GM18498 (cell line): ENCODE measurements around the gene KRTAP26-1.

Source experiments
- ATAC-seq: cut with Tn5 transposase; IDR thresholded peaks from one replicate; pipeline ENCODE4 v1.9.1; 2021; ENCODE audit warnings: mild to moderate bottlenecking, moderate library complexity; ENCODE audit not compliant: unreplicated experiment

KRTAP26-1 gene, protein sequence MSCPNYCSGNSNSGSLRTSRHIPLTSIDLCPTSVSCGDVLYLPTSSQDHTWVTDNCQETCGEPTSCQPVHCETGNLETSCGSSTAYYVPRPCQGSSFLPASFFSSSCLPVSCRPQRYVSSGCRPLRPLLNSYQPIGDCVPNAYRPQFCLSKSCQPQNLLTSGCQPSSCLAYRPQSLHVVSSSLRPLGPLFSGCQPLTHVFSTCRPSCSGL

DNA sequence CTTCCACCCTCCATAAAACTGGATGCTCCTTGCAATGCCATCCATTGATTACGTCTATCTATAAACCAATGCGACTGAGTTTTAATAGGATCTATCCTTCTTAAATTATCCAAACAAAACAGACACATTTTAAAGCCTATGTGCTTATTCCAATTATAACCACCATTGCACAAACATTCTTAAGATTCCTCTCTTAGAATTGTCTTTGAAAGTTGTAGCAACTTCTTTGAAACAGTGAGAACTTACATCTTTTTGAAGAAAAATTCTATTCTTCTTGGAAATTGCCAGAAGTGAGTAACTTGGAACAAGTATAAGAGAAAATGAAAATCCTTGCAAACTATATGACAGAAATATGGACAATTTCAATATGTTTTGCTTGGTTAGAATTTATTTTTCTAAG, at the start of gene KRTAP26-1:
TSS of gene KRTAP26-1 (minus strand) at position 101 of the 400 bp plus-strand sequence. CDS start 280 bp downstream, outside the sequence.
- ATAC-seq: no peak

DNA sequence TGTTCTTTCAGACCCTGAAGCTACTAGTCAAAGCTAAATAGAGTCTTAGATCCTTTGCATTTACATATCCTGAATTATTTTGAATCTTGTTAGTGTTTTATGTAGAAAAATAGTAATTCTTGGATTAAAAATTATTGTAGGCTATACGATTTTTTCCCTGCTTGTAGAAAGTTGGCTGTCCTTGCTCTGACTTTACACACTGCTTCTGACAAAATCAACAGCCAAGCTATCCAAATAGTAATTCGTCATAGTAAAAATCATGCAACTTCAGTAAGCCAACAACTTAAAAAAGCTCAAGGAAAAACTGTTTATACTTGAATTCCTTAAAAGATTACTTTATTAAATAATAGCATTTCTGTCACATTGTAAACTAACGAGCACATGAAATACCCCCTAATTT, 35.8 kb upstream of the KRTAP26-1 start:
- ATAC-seq: no peak

DNA sequence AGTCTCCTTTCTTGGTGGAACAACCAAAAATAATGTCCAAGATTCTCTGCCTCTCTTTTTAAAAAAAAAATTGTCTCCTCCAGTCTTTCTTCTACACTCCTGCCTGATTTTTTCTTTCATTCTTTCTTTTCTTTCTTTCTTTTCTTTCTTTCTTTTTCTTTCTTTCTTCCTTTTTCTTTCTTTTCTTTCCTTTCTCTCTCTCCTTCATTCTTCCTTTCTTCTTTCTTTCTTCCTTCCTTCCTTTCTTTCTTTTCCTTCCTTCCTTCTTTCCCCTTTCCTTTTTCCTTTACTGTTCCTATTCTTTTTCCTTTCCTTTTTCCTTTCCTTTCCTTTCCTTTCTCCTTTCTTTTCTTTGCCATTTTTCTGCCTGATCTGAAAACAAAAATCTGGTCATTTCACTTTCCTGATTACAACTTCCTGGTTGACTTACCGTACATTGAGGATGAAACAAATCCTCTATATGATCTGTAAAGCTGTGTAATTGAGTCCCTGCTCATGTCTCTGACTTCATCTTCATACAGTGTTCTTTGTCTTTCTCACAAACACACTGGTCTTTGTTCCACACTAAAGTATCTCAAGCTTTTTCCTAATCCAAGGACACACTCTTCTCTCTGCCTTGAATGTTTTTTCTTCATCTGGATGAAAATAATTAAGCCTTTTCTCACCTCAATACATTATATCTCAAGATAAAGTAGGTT, 34.3 kb upstream of the KRTAP26-1 start:
- no peak for ATAC-seq

DNA sequence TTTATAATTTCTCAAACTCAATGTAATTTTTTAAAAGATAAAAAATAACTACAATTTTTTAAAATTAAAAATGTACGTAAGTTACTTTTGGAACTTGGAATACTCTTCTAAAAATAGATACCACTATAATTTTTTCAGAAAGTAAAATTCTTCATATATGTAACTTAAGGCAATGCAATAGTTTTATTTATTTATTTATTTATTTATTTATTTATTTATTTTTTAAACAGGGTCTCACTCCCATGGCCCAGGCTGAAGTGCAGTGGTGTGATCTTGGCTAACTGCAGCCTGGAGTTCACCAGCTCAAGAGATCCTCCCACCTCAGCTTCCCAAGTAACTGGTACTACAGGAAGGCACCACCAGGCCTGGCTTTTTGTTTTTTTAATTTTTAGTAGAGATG, 31.4 kb upstream of the KRTAP26-1 start:
- no peak for ATAC-seq

DNA sequence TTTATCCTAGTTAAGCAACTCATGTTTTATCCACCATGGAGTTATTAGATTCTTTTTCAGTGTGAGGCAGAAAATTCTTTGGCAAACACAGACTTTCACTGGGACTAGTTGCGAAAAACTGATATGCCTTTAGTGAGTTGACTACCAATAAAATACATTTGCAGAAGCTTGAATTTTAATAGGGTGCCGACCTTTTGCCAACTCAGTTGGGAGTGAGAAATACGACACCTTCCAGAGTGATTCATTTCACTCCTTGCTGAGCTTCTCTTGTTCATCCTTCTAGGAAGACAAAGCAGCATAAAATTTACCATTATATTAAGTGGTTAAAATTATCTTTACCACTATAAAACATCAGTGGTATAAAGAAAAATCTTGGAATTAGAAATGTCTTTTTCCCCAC, 29.5 kb upstream of the KRTAP26-1 start:
- ATAC-seq: no peak

DNA sequence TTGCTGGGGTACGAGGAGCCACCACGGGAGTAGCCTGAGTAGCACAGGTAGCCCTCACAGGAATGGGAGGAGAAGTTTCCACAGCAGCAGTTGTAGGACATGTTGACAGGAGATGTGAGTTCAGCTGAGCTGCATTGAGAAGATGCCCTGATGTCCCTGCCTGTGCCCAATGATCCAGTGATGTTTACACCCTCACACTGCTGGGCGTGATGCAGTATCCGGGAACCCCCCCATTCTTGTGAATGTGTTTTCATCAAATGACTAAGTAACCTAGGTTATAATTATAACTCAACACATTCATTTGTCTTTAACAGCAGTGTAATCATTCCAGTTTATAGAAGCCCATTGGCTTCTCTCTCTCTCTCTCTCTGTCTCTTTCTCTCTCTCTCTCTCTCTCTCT, 28.4 kb upstream of the KRTAP26-1 start, which contains the start of gene KRTAP23-1:
TSS of gene KRTAP23-1 (minus strand) at position 101 of the 400 bp plus-strand sequence. CDS start at position 101, 0 bp downstream.
- no peak for ATAC-seq

DNA sequence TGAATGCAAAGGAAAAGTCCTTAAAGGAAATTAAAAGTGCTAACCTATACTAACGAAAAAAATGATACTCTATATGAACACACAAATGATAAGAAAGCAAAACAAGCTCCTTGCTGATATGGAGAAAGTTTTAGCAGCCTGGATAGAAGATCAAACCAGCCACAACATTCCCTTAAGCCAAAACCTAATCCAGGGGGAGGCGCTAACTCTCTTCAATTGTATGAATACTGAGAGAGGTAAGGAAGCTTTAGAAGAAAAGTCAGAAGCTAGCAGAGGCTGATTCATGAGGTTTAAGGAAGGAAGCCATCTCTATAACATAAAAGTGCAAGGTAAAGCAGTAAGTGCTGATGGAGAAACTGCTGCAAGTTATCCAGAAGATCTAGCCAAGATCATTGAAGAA, 24.9 kb upstream of the KRTAP26-1 start:
- ATAC-seq: no peak

DNA sequence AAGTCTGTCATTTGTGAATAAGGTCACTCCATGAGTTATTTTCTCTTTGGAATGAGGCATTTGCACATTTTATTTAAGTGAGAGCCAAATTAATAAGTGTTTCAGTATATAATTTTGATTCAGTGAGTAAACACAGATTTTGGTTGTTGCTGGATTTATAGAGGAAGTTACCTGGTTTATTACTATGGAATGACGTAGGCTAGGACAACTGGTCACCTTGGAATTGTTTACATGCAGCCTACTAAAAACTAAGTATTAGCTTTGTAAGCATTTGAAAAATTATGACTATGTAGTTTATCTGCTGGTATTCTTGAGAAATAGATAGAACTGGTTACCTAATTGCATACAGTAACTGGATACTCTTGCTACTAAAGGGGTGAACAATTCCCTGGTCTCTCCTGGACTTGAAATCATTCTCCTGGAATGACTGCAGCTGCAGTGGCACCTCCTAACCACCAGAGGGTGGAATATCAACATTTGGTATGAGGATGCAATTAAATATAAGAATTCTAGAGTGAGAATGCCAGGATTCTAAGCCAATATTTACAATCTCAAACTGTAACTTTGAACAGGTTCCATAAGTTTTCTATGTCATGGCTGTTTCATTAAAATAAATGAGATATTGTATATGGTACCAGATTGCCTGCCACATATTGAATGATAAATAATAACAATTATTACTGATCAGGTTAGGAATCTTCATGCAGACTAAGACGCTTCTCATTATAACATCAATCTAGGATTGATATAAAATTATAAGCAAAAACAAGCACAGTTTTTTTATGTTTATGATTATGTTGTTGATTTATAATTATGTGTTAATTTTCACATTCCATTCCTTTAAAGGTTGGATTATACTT, 20.8 kb upstream of the KRTAP26-1 start:
- no peak for ATAC-seq

DNA sequence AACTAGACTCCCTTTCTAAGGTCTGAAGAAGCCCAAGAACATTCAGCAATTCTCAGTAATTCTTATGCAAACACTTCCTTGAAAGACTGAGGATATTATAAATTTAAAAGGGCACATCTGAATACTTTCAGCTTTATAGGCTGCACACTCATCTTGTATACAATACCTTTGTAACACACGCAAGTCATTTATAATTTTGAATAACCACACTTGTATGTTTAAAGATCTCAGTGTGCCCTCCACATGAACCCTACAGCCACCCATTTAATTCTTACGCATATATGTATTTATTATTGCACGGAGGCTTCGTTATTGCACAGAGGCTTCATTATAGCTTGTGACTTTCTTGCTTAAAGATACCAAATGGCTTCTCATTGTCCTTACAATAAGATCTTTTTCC, 18.6 kb upstream of the KRTAP26-1 start:
- no peak for ATAC-seq

DNA sequence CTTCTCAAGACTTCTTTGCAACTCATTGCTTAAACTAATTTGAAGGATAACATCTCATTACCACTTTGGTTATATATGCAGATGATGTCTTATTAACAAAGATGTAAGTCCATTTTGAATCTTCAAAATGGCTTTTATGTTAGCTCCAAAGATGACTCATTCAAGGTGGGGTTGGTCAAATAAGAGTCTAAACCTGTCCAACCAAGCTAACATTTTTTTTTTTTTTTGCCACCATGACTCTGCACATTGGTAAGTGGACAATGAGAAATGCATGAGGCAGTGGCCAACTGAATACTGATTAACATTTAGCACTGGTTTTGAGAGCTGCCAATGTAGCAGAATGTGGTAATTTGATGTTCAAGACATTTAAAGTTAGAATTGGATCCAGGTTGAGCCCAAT, 17.7 kb upstream of the KRTAP26-1 start:
- ATAC-seq: no peak

DNA sequence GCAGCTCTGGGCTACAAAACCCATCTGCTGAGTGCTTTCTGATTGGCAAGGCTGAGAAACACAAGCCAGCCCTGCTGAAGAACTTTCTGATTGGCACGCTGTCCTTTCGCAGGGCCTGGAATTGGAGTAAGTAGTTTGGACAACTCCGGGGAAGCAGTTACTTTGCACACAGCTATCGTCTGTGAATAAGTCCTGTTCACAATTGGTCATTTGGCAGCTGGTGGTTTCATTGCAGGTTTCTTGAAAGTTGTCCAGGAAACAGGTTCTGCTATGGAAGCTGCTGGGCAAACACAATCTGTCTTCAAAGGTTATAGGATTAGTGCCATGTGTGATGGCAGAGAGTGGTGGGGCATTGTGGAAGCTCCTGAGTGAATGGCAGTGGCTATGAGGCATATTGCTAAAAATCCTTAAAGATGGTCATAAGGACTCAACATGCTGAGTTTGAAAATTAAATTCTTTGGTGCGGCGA, 17.2 kb upstream of the KRTAP26-1 start, which contains the start of gene KRTAP27-1:
TSS of gene KRTAP27-1 (minus strand) at position 419 of the 469 bp plus-strand sequence. CDS start at position 393, 26 bp downstream.
- no peak for ATAC-seq

DNA sequence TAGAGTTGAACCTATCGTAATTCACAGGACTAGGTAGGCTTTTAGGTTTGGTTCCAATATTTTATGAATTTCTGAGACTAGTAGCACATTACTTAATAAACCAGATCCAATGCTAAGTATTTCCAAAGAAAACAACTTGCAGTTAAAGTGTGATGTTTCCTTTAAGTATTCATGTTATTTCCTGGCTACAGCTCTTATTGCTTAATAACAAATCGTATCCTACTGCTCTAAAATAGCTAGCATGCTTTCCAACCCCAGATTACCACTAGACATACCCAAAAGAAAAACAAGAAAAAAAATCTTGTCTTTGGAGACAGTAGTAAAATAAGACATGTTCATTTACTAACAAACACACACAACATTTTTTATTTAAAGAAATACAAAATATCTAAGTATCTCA, 16.5 kb upstream of the KRTAP26-1 start:
- no peak for ATAC-seq

DNA sequence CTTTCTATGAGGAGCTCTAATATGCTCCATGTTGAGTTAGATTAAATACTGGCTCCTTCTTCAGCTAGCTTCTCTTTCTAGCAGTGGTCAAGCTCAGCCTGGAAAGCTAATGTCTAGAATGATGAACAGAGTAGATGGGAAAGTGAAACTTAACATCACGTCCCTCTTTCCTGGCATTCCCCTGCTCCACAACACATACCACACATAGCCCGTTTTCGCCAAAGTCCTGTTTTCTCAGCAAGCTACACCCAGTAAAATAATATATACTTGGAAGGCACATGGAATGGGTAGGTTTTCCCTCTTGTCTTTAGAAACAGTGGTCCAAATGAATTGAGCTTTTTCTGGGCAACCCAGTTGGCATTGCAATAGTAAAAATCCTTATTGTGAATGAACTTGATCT, 13.6 kb upstream of the KRTAP26-1 start:
- ATAC-seq: no peak

DNA sequence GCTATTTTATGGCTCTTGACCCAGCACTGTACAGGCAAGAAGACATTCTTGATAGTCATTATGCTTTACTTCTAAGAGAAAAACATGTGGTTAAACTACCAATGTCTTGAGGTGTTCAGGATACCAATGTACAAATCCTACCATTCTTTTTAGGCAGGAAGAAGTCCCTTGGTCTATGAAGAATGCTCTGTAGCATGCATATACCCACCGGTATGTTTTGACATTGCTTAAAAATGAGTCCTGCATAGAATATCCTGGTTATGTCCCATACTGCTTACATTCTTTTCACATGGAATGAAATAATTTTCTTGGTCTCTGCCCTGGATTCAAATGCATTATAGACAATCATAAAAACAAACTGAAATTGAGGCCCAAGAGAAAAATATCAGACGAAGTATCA, 12.6 kb upstream of the KRTAP26-1 start:
- no peak for ATAC-seq

DNA sequence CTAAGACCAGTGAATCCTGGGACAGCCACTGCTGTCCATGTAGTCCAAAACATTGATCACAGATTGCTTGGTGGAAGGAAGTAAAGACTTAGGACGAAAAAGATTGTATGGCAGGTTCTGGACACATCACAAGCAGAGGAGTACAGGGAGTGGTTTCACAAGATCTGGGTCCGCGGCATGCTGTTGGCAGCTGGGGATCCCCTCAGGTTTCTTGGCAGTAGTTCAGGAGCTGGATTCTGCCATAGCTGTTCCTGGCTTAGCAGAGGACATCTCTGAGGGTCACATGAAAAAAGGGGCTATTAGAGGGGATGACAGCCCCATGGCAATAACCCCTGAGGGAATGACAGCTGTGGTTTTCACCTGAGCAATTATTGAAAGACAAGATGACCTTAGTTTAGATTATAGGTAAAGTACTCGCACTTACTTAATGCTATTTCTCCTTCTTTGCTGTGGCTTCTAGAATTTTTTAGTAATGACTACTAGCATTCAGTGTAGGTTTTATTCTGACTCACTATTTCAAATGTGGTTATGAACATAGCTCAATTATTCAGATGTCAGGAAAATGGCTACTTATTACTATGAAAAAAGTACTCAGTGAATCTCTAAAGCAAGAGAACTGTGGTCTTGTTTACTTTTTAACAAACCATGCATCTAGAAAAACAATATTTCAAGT, 9.2 kb upstream of the KRTAP26-1 start:
- ATAC-seq: no peak

DNA sequence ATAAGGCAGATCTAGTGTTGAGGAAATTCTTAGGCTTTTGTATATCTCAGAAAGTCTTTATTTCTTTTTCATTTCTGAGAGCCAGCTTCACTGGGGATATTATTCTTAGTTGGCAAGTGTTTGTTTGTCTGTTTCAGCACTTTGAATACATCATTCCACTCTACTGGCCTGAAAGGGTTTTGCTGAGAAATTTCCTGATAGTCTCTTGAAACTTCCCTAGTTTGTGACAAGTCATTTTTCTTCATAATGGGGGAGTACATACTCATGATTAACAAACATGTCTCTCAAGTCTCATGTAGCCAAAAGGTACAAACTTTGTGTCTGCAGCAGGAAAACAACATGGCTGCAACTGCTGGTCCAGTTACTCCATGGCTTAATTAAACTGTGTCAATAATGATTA, 6.3 kb upstream of the KRTAP26-1 start:
- ATAC-seq: no peak

DNA sequence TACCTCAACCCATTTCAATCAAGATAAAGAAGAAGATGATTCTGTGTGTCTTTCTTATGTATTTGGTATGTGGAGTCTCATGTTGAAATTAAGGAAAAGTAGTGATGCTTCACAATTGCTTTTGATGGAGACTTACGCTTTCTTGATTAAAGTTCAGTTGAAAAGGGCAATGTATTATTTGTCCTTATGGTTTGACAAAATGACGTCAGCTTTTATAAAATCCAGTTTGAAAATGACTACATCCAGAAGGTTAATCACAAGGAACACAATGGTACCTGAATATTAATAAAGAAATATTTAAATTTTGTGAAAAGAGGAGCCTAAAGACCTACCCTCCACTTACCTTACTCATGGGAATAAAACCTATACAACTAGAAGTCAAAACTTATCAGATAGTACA, 4.4 kb downstream of the KRTAP26-1 start:
- ATAC-seq: no peak

DNA sequence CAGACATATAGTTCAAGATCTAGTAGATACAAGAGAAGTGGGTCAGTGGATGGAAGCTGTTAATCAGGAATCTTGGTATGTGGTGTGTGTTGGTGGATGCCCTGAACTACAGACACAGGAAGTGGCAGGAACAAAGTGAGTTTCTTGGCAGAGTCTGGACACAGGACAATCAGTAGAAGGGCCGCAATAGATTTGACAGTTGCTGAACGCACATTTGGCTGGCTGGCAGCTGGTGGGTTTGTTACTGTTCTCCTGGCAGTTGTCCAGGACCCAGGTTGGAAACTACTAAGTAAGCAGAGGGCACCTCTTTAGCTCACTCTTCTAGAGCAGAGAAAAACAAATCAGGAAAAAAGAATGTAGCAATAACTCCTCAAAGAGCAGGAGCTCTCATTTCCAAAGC, 13.2 kb downstream of the KRTAP26-1 start:
- ATAC-seq: no peak

DNA sequence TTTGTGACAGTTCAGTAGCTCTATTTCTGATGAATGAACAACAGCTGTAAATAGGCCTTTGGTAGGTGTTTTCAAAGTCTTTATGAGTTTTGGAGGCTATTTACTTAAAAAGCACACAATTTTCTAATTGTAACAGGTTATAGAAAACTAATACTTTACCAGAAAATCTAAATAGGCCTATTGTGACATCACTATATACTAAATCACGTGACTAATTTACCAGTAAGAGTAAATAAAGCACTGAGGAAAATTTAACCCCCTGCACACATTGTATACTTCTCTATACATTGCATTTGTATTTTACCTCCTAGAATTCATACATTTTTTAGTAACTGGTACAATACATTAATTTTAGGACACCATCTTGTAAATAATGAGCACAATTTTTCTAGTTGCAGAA, 15.0 kb downstream of the KRTAP26-1 start:
- no peak for ATAC-seq

DNA sequence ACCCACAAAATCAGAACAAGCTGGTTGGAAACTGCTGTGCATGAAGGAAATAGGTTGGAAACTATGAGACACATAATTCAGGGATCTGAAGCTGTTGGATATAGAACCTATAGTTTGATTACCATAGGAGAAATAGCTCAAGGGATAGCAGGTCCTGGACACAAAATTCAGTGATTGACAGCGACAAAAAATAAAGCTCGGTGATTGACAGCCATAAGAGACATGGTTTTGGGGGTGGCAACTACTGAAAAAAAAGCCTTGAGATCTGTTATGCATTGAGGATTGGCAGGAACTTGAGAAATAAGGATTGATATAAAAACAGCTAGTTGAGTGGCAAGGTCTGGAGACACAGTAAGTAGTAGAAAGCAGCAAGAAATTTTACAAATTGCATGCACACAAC, 30.9 kb downstream of the KRTAP26-1 start, which contains the start of gene KRTAP25-1:
TSS of gene KRTAP25-1 (minus strand) at position 300 of the 400 bp plus-strand sequence. CDS start at position 276, 24 bp downstream.
- ATAC-seq: no peak

DNA sequence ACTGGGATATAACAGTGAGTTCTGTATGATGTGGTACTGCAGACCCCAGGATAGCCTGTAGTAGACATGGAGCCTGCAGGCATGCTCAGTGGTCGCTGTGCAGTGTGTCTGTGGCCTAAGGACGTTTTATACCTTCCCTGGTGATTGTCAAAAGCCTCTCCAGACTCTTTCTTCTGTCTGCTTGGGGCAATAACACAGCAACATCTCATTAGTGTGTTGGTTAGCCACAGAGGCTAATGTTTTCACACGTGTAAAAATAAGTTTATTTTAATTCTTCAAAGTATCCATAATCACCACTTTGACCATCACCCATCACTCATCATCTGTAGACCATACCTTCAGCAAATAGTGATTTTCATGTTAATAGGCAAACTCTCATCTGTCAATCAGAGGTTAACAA, 37.3 kb downstream of the KRTAP26-1 start, which contains the start of gene KRTAP24-1:
TSS of gene KRTAP24-1 (minus strand) at position 101 of the 400 bp plus-strand sequence. CDS start at position 83, 18 bp downstream.
- ATAC-seq: no peak
